Ishikawa (cell line): ENCODE data around the gene GAS7.

Experiments
- CEBPB ChIP-seq: IDR thresholded peaks from 2 replicates; pipeline ENCODE4 v1.6.1; 2012
- CREB1 ChIP-seq: IDR thresholded peaks from 2 replicates; pipeline ENCODE4 v1.6.1; 2012; ENCODE audit warnings: low read depth
- EGR1 ChIP-seq: IDR thresholded peaks from 2 replicates; pipeline ENCODE4 v1.6.1; 2012
- EP300 ChIP-seq: IDR thresholded peaks from 2 replicates; pipeline ENCODE4 v1.6.1; 2012; ENCODE audit warnings: borderline replicate concordance
- MAX ChIP-seq: IDR thresholded peaks from 2 replicates; pipeline ENCODE4 v1.6.1; 2012
- RAD21 ChIP-seq: IDR thresholded peaks from 2 replicates; pipeline ENCODE4 v1.6.1; 2012; ENCODE audit warnings: low read depth
- REST ChIP-seq: IDR thresholded peaks from 2 replicates; pipeline ENCODE4 v1.6.1; 2012; ENCODE audit warnings: low read depth, mild to moderate bottlenecking
- TAF1 ChIP-seq: IDR thresholded peaks from 2 replicates; pipeline ENCODE4 v1.6.1; 2012; ENCODE audit warnings: low read depth, mild to moderate bottlenecking
- TEAD4 ChIP-seq: IDR thresholded peaks from 2 replicates; pipeline ENCODE4 v1.6.1; 2012
- USF1 ChIP-seq: IDR thresholded peaks from 2 replicates; pipeline ENCODE4 v1.6.1; 2012
- YY1 ChIP-seq: IDR thresholded peaks from 2 replicates; pipeline ENCODE4 v1.6.1; 2012; ENCODE audit warnings: low read depth

GRCh38 chr17:10196384-10196895 lies 2.0 kb downstream of the GAS7 start:
- TF ChIP-seq CEBPB: no peak
- no peak for TF ChIP-seq MAX
- no peak for TF ChIP-seq TAF1
- no peak for TF ChIP-seq YY1
- no peak for TF ChIP-seq RAD21
- TF ChIP-seq EP300: no peak
- no peak for TF ChIP-seq TEAD4
- TF ChIP-seq REST: no peak
- TF ChIP-seq CREB1: no peak
- no peak for TF ChIP-seq USF1
- TF ChIP-seq EGR1: no peak
